Vagina (tissue), 2 donors: Measurements from ENCODE around the gene LRRFIP2. TPM values are rescaled to one million over a fixed set of nuclear protein-coding genes. Genes with fewer than 3 reads are reported as not detected.

ENCODE experiments used
- DNase-seq, 2 donors: peaks; one replicate each; pipeline ENCODE4 v3.0.0-alpha.2; 2017; ENCODE audit errors: extremely low spot score in 2 of 2
- H3K27ac ChIP-seq: fragments of 200-600 bp; sonication (generic); one replicate; pipeline ENCODE4 v1.5.1; 2019
- H3K27me3 ChIP-seq: fragments of 200-600 bp; sonication (generic); one replicate; pipeline ENCODE4 v1.5.1; 2019
- H3K36me3 ChIP-seq, 2 donors: fragments of 200-600 bp; sonication (generic); one replicate each; pipeline ENCODE4 v1.5.1; 2017 to 2019
- H3K4me1 ChIP-seq: fragments of 200-600 bp; sonication (generic); one replicate; pipeline ENCODE4 v1.5.1; 2019
- H3K4me3 ChIP-seq, 2 donors: fragments of 200-600 bp; sonication (generic); 1 replicate in 1 of 2; 2 replicates in 1 of 2; pipeline ENCODE4 v1.5.1; 2016 to 2019
- H3K9me3 ChIP-seq: fragments of 200-600 bp; sonication (generic); one replicate; pipeline ENCODE4 v1.5.1; 2019
- CTCF ChIP-seq, 3 experiments: fragments of 450-650 bp in 2 of 3; fragments of 200-600 bp in 1 of 3; sonication (generic) in 1 of 3; IDR thresholded peaks; one replicate each; pipeline ENCODE4 v1.5.1; 2017 to 2019; ENCODE audit warnings: antibody characterized with exemption in 3 of 3, mild to moderate bottlenecking in 2 of 3, moderate library complexity in 2 of 3
- POLR2A ChIP-seq, 2 donors: fragments of 450-650 bp; IDR thresholded peaks; one replicate each; pipeline ENCODE4 v1.6.1; 2017; ENCODE audit warnings: antibody characterized with exemption in 2 of 2, mild to moderate bottlenecking in 2 of 2, moderate library complexity in 2 of 2
- POLR2AphosphoS5 ChIP-seq, 2 donors: sonication (generic); formaldehyde crosslinking; IDR thresholded peaks; one replicate each; pipeline ENCODE4 v1.9.0; 2017; ENCODE audit warnings: antibody characterized with exemption in 2 of 2, mild to moderate bottlenecking in 2 of 2, low read depth in 1 of 2; ENCODE audit not compliant: insufficient read depth in 1 of 2
- intact Hi-C: fragments of 100-400 bp; cut with DNase I; formaldehyde crosslinking; loops from one replicate; pipeline ENCODE4 v1.15.1; 2023
- total RNA-seq: library from RNA; depleted of rRNA; stranded (reverse); fragments of >200 nt; gene quantifications from one replicate; pipeline ENCODE4 v1.2.3, GENCODE V29; 2016

LRRFIP2 gene
- total RNA-seq, 1 donor from 2014 or later = 74.2 TPM

GRCh38 chr3:37219266-37219665, 44.9 kb upstream of the LRRFIP2 start:
- Histone ChIP-seq H3K27ac (no peak overlapping the region), H3K4me1 (no peaks in the 10 kb centered on the region), H3K9me3 (no peaks in the 10 kb centered on the region), H3K4me3 (no peak overlapping the region), H3K27me3 (no peaks in the 10 kb centered on the region), H3K36me3 (no peaks in the 10 kb centered on the region)
- intact Hi-C loops = loop anchor here (10.0 kb wide), 1 partner anchor 194 kb away; no protein-coding TSS in a partner anchor
- TF ChIP-seq POLR2AphosphoS5 (IDR thresholded peaks at IDR 0.05; ENCODE audit: insufficient read depth in 1 of 2, low read depth in 1 of 2) = no peak
- TF ChIP-seq CTCF (IDR thresholded peaks at IDR 0.05) = no peak
- no peak for TF ChIP-seq POLR2A (IDR thresholded peaks at IDR 0.05)
- no peak for DNase-seq

GRCh38 chr3:37218206-37218605, 43.8 kb upstream of the LRRFIP2 start:
- Histone ChIP-seq H3K9me3 (no peaks in the 10 kb centered on the region), H3K27me3 (no peaks in the 10 kb centered on the region), H3K4me3 (no peak overlapping the region), H3K27ac (no peak overlapping the region), H3K4me1 (no peaks in the 10 kb centered on the region), H3K36me3 (no peaks in the 10 kb centered on the region)
- no peak for DNase-seq
- no peak for TF ChIP-seq POLR2A (IDR thresholded peaks at IDR 0.05)
- TF ChIP-seq CTCF (IDR thresholded peaks at IDR 0.05) = no peak
- TF ChIP-seq POLR2AphosphoS5 (IDR thresholded peaks at IDR 0.05; ENCODE audit: insufficient read depth in 1 of 2, low read depth in 1 of 2) = no peak
- intact Hi-C loops = loop anchor here (10.0 kb wide), 1 partner anchor 193 kb away; no protein-coding TSS in a partner anchor

GRCh38 chr3:37217098-37217849, 42.9 kb upstream of the LRRFIP2 start:
- Histone ChIP-seq H3K27ac (no peak overlapping the region), H3K36me3 (no peaks in the 10 kb centered on the region), H3K4me1 (no peaks in the 10 kb centered on the region), H3K4me3 (no peak overlapping the region), H3K27me3 (no peaks in the 10 kb centered on the region), H3K9me3 (no peaks in the 10 kb centered on the region)
- intact Hi-C loops = loop anchor here (10.0 kb wide), 1 partner anchor 192 kb away; no protein-coding TSS in a partner anchor
- no peak for TF ChIP-seq POLR2A (IDR thresholded peaks at IDR 0.05)
- TF ChIP-seq CTCF (IDR thresholded peaks at IDR 0.05) = no peak
- no peak for TF ChIP-seq POLR2AphosphoS5 (IDR thresholded peaks at IDR 0.05; ENCODE audit: insufficient read depth in 1 of 2, low read depth in 1 of 2)
- DNase-seq = no peak

GRCh38 chr3:37216597-37217097, 42.3 kb upstream of the LRRFIP2 start:
- DNase-seq = no peak
- Histone ChIP-seq H3K4me3 (no peak overlapping the region), H3K4me1 (no peaks in the 10 kb centered on the region), H3K9me3 (no peaks in the 10 kb centered on the region), H3K27me3 (no peaks in the 10 kb centered on the region), H3K36me3 (no peaks in the 10 kb centered on the region), H3K27ac (no peak overlapping the region)
- no peak for TF ChIP-seq POLR2AphosphoS5 (IDR thresholded peaks at IDR 0.05; ENCODE audit: insufficient read depth in 1 of 2, low read depth in 1 of 2)
- TF ChIP-seq CTCF (IDR thresholded peaks at IDR 0.05) = no peak
- no peak for TF ChIP-seq POLR2A (IDR thresholded peaks at IDR 0.05)
- intact Hi-C loops = loop anchor here (10.0 kb wide), 1 partner anchor 192 kb away; no protein-coding TSS in a partner anchor

- no peaks in the 10 kb centered on the region for H3K36me3 ChIP-seq
- no peak for DNase-seq
- TF ChIP-seq POLR2A (IDR thresholded peaks at IDR 0.05) (no peak), POLR2AphosphoS5 (IDR thresholded peaks at IDR 0.05; ENCODE audit: insufficient read depth in 1 of 2, low read depth in 1 of 2) (no peak), CTCF (IDR thresholded peaks at IDR 0.05) (no peak)
- H3K4me1 ChIP-seq = no peaks in the 10 kb centered on the region
- no peaks in the 10 kb centered on the region for H3K27me3 ChIP-seq
- H3K27ac ChIP-seq = no peak overlapping the region
- no peaks in the 10 kb centered on the region for H3K9me3 ChIP-seq
- no peak overlapping the region for H3K4me3 ChIP-seq
- intact Hi-C loops = loop anchor here (10.0 kb wide), 1 partner anchor 189 kb away; no protein-coding TSS in a partner anchor
Measured at GRCh38 chr3:37214076-37214475, 39.7 kb upstream of the LRRFIP2 start.
